ENCODE measurements around the gene TFF3. TPM values are rescaled to one million over a fixed set of nuclear protein-coding genes. Genes with fewer than 3 reads are reported as not detected.

The TFF3 gene
- total and polyA plus RNA-seq, 2 of the 13 experiments (the other 11 are each of a cell fraction or from before 2014, with no cell fraction given): 14.2 to 26.9 TPM

- TF ChIP-seq SOX13 (IDR thresholded peaks at IDR 0.05) (no peak), SOX13 (CRISPR knock-in tag; conservative IDR thresholded peaks at IDR 0.05 in 1 of 2, IDR thresholded peaks at IDR 0.05 in 1 of 2) (no peak)
Observed at GRCh38 chr21:42348762-42349161, 33.6 kb upstream of the TFF3 start (continued).

GRCh38 chr21:42347601-42348327 is 32.6 kb upstream of the TFF3 start:
- Histone ChIP-seq H3K4me2 (ENCODE audit: low read depth, low read length) (no peak overlapping the region), H4K20me1 (ENCODE audit: insufficient read depth, low read length) (no peaks in the 10 kb centered on the region), H3K27ac (ENCODE audit: extremely low read length, insufficient read depth, low read length) (no peak overlapping the region), H3K4me1 (ENCODE audit: insufficient read depth, low read length) (peaks cover 16% of the 10 kb centered on the region), H3K36me3 (replicated peaks in 1 of 2; ENCODE audit: control insufficient read depth in 1 of 2, insufficient read depth in 2 of 2, low read length in 2 of 2) (no peaks in the 10 kb centered on the region), H3K4me3 (replicated peaks in 1 of 3; ENCODE audit: insufficient read depth in 1 of 3, low read depth in 2 of 3, low read length in 3 of 3) (no peak overlapping the region), H2AFZ (ENCODE audit: low read length) (no peak overlapping the region), H3K9me3 (ENCODE audit: low read length) (no peaks in the 10 kb centered on the region), H3K9ac (ENCODE audit: insufficient read depth, low read depth, low read length) (no peak overlapping the region), H3K79me2 (ENCODE audit: insufficient read depth, low read length) (no peaks in the 10 kb centered on the region), H3K27me3 (ENCODE audit: control insufficient read depth in 1 of 2, insufficient read depth in 2 of 2, low read length in 2 of 2) (peaks cover 0 to 22% of the 10 kb centered on the region in 2 experiments; a peak in 2 of 5 replicates)
- TF ChIP-seq BRF2 (CRISPR knock-in tag; IDR thresholded peaks at IDR 0.05) (no peak), BCL3 (CRISPR knock-in tag; IDR thresholded peaks at IDR 0.05) (no peak), CREBL2 (CRISPR knock-in tag; IDR thresholded peaks at IDR 0.05; ENCODE audit: borderline replicate concordance) (no peak), ZNF564 (CRISPR knock-in tag; IDR thresholded peaks at IDR 0.05) (no peak), RAD51 (IDR thresholded peaks at IDR 0.05; ENCODE audit: borderline replicate concordance) (no peak)
- ChIA-PET CTCF (ENCODE audit: low intra/inter-chr PET ratio, low total read pairs) (no interaction called here), POLR2A (no interaction called here)
- FAIRE-seq (no peak), DNase-seq (ENCODE audit: low spot score) (no peak), ATAC-seq (no peak)
- intact Hi-C loops (cut with micrococcal nuclease; ENCODE audit: unreplicated experiment): no loop called here
- 78% methylated on average over 10 of the region's 30 CpGs for WGBS (ENCODE audit: low lambda C conversion rate)
- in situ Hi-C loops (cut with HindIII; ENCODE audit: extremely low pct_ligation_motif_present, low pct_unique_long_range_greater_than_20kb): no loop called here
- BruUV-seq (replicated peaks): no TSS peak
